Stimulated activated naive CD4-positive, alpha-beta T cell (primary cell): Measurements from ENCODE around the gene TRDN.

Source experiments
- DNase-seq, 6 experiments: peaks; one replicate each; lab custom pipeline; 2025; lab: John Stamatoyannopoulos, UW

Gene TRDN

DNA sequence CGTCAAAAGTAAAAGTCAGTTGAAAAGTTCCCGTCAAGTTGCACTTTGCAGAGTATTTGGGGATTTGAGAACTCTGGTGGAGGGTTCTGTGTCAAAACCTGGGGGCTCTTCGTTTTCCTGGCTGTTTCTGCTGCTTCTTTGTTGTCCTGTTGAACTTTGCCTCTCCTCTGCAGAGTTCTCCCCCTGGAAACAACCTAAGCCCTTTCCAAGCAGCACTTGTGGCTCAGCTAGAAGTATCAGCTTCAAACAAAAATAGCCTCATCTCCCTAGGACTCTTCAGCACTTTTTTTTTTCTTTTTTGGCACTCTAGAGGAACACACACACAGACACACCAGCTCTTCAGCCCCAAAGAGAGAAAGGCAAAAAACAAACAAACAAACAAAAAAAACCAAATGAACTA is at the start of gene TRDN:
TRDN (minus strand) TSS at position 169 of the 400 bp plus-strand sequence. CDS start 175 bp downstream, outside the sequence.
- DNase-seq, result no peak

DNA sequence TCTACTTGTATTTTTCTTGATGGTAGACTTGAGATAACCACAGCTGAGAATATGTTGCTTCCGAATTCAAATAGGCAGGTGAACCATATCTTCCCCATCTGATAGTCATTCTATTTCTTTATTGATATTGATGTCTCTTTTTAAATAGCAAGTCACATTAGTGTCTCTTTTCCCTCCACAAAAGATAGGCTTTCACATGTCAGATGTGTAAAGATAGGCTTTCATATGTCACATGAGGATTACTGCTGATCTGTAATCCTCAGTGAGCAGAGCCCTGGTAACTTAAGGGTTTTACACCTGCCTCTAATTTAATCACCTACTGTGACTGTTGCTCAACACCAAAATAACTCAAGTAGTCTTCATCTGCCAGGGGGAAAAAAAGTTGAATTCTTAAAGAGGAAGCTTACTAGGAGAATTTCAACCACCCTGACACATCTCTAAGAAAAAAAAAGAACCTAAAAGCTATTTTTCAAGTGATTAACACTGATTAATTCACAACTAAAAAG is 45.3 kb upstream of the TRDN start:
- DNase-seq, result no peak

- DNase-seq, result no peak
Measured at GRCh38 chr6:123677897-123678296, 41.1 kb upstream of the TRDN start.

- DNase-seq, result no peak
Measured at GRCh38 chr6:123676793-123677192, 40.0 kb upstream of the TRDN start.

DNA sequence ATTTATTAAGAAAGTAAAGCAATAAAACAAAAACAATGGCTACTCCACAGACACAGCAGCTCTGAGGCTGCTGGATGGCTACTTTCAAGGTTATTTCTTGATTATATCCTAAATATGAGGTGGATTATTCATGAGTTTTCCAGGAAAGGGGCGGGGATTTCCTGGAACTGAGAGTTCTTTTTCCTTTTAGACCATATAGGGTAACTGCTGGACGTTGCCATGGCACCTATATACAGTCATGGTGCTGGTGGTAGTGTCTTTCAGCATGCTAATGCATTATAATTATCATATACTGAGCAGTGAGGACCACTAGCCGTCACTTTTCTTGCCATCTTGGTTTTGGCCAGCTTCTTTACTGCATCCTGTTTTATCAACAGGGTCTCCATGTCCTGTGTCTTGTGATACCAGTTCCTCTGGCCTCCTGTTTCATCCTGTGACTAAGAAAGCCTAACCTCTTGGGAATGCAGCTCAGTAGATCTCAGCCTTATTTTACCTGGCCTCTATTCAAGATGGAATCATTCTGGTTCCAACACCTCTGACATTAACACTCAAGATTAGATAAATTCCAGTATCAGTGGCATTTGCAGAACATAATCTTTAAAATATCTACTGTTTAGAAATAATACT is 32.3 kb upstream of the TRDN start:
- no peak for DNase-seq

DNA sequence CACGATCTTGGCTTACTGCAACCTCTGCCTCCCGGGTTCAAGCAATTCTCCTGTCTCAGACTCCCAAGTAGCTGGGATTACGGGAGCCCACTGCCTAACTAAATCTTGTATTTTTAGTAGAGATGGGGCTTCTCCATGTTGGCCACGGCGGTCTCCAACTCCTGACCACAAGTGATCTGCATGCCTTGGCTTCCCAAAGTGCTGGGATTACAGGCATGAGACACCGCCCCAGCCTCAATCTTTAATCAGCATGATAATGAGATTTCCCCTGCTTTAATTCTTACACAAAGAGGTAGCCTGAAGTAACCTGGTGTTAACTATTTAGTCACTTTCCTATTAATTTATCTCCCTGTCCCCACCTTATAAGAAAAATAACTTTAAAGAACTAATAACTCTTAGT is 31.3 kb upstream of the TRDN start:
- DNase-seq, result no peak

- no peak for DNase-seq
Measured at GRCh38 chr6:123663436-123663835, 26.7 kb upstream of the TRDN start.

GRCh38 chr6:123662757-123663156 is 26.0 kb upstream of the TRDN start:
- no peak for DNase-seq

- no peak for DNase-seq
Measured at GRCh38 chr6:123661105-123661891, 24.5 kb upstream of the TRDN start.

GRCh38 chr6:123659960-123660748 is 23.4 kb upstream of the TRDN start:
- DNase-seq, result no peak

DNA sequence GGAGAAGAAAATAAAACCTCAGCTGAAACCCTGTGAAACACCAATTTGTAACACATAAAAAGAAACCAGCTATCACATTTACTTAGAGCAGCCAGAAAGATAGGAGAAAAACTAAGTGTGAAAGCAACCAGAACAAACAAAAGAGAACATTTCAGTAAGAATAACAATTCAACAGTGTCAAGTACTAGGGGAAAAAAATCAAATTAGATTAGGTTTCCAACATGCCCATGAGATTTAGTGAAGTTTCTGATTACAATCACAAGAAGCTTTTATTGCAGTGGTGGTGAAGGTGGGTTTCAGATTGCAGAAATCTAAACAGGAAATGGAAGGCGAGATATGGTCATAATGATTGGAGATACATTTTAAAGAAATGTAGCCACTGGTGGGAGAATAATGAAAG is 22.1 kb upstream of the TRDN start:
- DNase-seq, result no peak

GRCh38 chr6:123655521-123656306 is 19.0 kb upstream of the TRDN start:
- no peak for DNase-seq

GRCh38 chr6:123648723-123649122 is 12.0 kb upstream of the TRDN start:
- no peak for DNase-seq

GRCh38 chr6:123648020-123648580 is 11.3 kb upstream of the TRDN start:
- no peak for DNase-seq

DNA sequence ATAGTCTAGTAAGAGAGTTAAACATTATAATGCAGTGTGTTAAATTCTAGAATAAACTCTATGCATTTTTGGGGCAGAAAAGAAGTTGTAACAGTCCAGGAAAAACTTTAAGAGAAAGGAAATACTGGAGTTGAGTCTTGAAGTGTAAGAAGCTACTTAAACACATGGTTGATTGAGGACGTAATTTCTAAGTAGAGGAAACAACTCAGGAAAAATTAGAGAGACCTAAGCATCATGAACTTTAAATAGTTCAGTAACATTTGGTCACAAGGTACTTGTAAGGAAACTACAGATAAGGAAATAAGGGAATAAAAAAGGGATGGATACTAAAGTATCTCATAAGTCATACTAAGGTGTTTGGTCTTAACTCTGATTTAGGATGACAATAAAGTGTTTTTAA is 4.7 kb upstream of the TRDN start:
- DNase-seq, result no peak

GRCh38 chr6:123640567-123641187 is 3.9 kb upstream of the TRDN start:
- DNase-seq, result no peak

DNA sequence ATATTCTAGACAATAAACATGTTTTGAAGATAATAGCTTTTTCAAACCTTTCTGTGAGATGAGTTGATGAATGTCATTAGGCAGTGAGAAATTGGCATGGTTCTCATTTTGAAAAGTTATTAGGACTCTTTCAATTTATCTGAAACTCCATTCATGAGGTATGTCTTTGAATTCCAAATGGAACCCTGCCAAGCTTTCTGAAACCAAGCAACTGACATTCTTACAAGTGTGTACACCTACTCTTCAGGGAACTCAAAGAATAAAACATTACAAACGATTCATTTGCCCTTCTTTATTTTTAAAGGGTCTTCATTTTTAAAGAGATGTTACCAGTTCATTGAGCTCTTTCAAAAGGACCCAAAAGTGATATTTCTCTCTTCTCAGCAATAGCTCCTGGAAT is 2.1 kb upstream of the TRDN start:
- DNase-seq, result no peak

DNA sequence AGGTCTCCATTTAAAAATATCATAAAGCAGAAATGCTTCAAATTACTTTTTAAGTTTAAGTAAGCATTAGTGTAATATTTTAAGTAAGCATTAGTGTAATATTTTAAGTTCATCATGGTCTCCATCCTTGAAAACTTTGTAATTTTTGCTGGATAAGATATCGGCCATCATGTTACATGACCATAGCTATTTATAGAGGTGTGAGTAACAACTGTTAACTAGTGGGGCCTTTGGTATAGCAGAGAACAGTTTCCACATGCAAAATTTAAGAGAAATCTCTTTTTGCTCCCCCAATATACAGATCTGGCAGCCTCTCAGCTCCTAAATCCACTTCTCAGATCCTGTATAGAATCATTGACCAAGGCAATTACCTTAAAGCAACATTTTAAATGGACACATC is 468 bp downstream of the TRDN start:
- DNase-seq, result no peak

DNA sequence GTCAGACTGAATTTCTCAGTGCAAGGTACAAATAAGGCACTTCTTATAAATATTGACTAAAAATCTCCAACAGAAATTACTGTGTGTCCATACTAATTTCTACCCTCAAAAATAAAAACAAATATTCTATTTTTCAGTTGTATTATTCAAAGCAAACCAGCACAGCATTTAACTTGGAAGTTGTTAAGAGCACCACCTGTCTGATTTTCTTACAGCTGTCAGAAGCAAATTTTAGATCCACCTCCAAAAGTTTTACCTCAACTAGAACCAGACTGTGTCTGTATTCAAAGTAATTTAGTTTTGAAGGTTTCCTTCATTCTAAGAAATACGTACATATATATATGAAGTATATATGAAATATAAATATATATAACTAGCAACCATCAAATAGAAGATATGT is 1.2 kb downstream of the TRDN start:
- DNase-seq, result no peak

GRCh38 chr6:123635144-123635543 is 1.6 kb downstream of the TRDN start:
- DNase-seq, result no peak

DNA sequence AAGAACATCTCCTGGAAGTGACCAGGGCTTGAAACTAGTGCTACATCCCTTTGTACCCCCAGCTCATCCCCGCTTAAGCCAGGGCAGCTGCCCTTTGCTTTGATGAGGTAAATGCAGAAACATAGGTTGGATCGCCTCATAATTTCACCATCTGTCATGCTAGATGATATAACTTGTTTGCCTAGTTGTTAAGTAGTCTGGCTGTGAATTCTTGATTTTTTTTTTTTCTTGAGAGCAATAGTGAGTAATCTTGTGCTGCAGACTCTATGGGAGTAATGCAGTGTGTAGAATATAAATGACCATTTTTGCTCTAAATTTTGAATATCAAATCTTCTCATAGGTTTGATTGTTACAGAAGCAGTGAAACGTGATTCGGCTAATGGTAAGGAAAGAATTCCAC is 4.1 kb downstream of the TRDN start:
- no peak for DNase-seq
